Cardiac muscle cell (in vitro differentiated cells and primary cell): Measurements from ENCODE around the gene SPRR3. TPM values are rescaled to one million over a fixed set of nuclear protein-coding genes. Genes with fewer than 3 reads are reported as not detected.

Experiments used
- DNase-seq, 2 donors: peaks; one replicate each; pipeline versions ENCODE4 v3.0.0 to v3.0.0-alpha.2; 2010 to 2017; ENCODE audit warnings: low read depth in 1 of 2, low spot score in 1 of 2
- H3K27ac ChIP-seq: fragments of 200-600 bp; sonication (generic); 2 replicates; pipeline ENCODE4 v1.5.1; 2016
- H3K27me3 ChIP-seq: fragments of 200-600 bp; sonication (generic); 2 replicates; pipeline ENCODE4 v1.6.0; 2016; ENCODE audit warnings: control low read depth
- H3K36me3 ChIP-seq: fragments of 200-600 bp; sonication (generic); 2 replicates; pipeline ENCODE4 v1.5.1; 2016; ENCODE audit warnings: control low read depth
- H3K4me1 ChIP-seq: fragments of 200-600 bp; sonication (generic); 2 replicates; pipeline ENCODE4 v1.8.1; 2017; ENCODE audit warnings: low read depth, mild to moderate bottlenecking, mixed run types
- H3K4me3 ChIP-seq: fragments of 200-600 bp; sonication (generic); 2 replicates; pipeline ENCODE4 v1.5.1; 2016; ENCODE audit warnings: mild to moderate bottlenecking
- H3K9me3 ChIP-seq: fragments of 200-600 bp; sonication (generic); 2 replicates; pipeline ENCODE4 v1.5.1; 2017; ENCODE audit warnings: low read depth, mild to moderate bottlenecking, control low read depth
- CTCF ChIP-seq: IDR thresholded peaks from 2 replicates; pipeline ENCODE4 v1.5.1; 2012; ENCODE audit warnings: low read depth, mild to moderate bottlenecking, low read length
- polyA plus RNA-seq: library from polyadenylated mRNA; unstranded; fragments of >200 nt; fragmentation: Nextera tagmentation; extraction: Ambion mirVana; gene quantifications from 2 replicates; pipeline ENCODE4 v1.2.1, GENCODE V29; 2016
- total RNA-seq: library from RNA; depleted of rRNA; stranded (reverse); fragments of >200 nt; gene quantifications from 2 replicates; pipeline ENCODE4 v1.2.3, GENCODE V29; 2016

SPRR3 gene
- total and polyA plus RNA-seq, 2 experiments from 2014 or later: not detected

DNA sequence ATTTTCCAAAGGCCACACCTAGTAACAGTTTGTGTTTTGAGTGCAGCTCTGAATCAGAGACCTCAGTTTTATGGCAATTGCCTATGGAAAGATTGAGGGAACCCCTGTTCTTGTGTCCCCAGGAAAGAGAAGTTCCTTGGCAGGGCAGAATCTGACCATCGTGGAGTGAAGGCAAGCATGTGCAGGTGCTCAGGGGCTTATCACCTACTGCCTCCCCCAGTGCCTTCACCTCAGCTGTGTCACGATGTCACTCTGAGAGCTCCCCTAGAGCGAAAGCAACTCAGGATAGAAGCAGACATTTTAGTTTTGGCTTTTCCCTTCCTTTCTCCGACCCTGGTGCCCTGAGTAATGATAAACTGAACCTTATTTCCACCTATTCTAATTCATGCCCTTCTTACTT is 19.5 kb upstream of the SPRR3 start:
- Histone ChIP-seq H3K4me3 (no peak overlapping the region), H3K4me1 (no peaks in the 10 kb centered on the region), H3K27me3 (no peaks in the 10 kb centered on the region), H3K36me3 (no peaks in the 10 kb centered on the region), H3K27ac (no peak overlapping the region), H3K9me3 (no peaks in the 10 kb centered on the region)
- TF ChIP-seq CTCF: no peak
- DNase-seq: no peak

DNA sequence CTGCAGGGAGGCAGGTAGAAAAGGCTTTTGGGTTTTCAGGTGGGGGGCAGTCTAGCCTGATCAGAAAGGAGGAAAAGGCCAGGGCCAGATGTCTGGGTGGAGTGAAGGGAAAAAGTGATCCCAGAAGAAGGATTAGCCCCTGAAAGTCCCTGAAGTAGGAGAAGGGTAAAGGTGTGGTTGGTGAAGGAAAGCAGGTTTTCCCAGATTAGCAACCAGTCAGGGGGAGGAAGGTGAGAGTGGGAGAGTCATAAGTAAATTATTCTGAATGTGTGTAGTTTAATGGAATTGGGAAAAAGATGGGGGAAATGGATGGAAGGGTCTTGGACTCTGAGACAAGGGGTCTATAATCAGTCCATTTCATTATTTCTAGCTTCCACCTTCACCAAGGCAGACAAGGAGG is 18.3 kb upstream of the SPRR3 start:
- H3K4me3 ChIP-seq: no peak overlapping the region
- H3K4me1 ChIP-seq: no peaks in the 10 kb centered on the region
- H3K36me3 ChIP-seq: no peaks in the 10 kb centered on the region
- no peak for TF ChIP-seq CTCF
- DNase-seq: no peak
- H3K9me3 ChIP-seq: no peaks in the 10 kb centered on the region
- H3K27ac ChIP-seq: no peak overlapping the region
- no peaks in the 10 kb centered on the region for H3K27me3 ChIP-seq

- H3K36me3 ChIP-seq: no peaks in the 10 kb centered on the region
- no peak for DNase-seq
- H3K27ac ChIP-seq: no peak within 1 kb of the TSS
- no peak within 1 kb of the TSS for H3K4me3 ChIP-seq
- no peaks in the 10 kb centered on the region for H3K27me3 ChIP-seq
- H3K4me1 ChIP-seq: no peaks in the 10 kb centered on the region
- TF ChIP-seq CTCF: no peak
- H3K9me3 ChIP-seq: no peaks in the 10 kb centered on the region
Measured at GRCh38 chr1:152983743-152984142, 17.8 kb upstream of the SPRR3 start, which contains the start of gene SPRR1A. SPRR1A (plus strand) TSS chr1:152984081; CDS start chr1:152985231, 1,150 bp downstream.

DNA sequence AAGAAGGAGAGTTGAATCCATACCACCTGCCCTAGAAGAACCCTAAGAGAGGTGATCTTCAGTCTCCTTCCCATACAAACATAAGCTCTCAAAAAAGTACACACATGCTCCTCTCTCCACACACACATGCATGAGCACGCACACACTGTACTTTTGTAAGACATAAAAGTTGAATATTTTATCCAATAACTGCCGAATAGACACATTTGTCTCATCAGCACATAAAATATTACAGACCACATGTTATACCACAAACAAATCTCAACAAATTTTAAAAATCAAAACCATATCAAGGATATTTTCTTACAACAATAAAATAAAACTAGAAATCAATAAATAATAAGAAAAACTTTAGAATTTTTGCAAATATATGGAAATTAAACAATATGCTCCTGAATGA is 15.0 kb upstream of the SPRR3 start:
- H3K4me1 ChIP-seq: no peaks in the 10 kb centered on the region
- H3K36me3 ChIP-seq: no peaks in the 10 kb centered on the region
- H3K27ac ChIP-seq: no peak overlapping the region
- H3K27me3 ChIP-seq: no peaks in the 10 kb centered on the region
- no peak for TF ChIP-seq CTCF
- no peak for DNase-seq
- no peaks in the 10 kb centered on the region for H3K9me3 ChIP-seq
- H3K4me3 ChIP-seq: no peak overlapping the region

DNA sequence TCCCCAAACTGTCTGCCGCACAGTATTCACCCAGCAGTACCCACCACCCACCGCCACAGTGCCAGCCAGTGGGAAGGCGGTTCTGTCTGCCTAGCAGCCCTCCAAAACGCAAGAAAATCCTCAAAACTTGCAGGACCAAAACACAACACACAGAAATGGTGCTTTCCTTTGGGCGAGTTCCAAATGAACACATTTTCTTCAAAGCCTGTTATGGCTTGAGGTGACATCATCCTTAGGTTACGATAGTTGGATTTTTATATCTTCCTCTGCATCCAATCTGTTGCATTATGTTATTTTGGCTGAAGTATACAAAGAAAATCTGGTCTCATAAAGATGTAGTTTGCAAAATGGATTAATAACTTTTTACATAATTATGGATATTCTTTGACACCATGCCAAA is 8.4 kb upstream of the SPRR3 start:
- no peaks in the 10 kb centered on the region for H3K36me3 ChIP-seq
- no peaks in the 10 kb centered on the region for H3K9me3 ChIP-seq
- no peak overlapping the region for H3K27ac ChIP-seq
- DNase-seq: no peak
- H3K27me3 ChIP-seq: no peaks in the 10 kb centered on the region
- H3K4me1 ChIP-seq: no peaks in the 10 kb centered on the region
- no peak overlapping the region for H3K4me3 ChIP-seq
- no peak for TF ChIP-seq CTCF

- no peak for TF ChIP-seq CTCF
Measured at GRCh38 chr1:152995842-152996241, 5.7 kb upstream of the SPRR3 start.

More at GRCh38 chr1:152995842-152996241, 5.7 kb upstream of the SPRR3 start:
- H3K4me3 ChIP-seq: no peak overlapping the region
- H3K27me3 ChIP-seq: no peaks in the 10 kb centered on the region
- no peak for DNase-seq
- no peaks in the 10 kb centered on the region for H3K9me3 ChIP-seq
- no peaks in the 10 kb centered on the region for H3K4me1 ChIP-seq
- H3K36me3 ChIP-seq: no peaks in the 10 kb centered on the region
- no peak overlapping the region for H3K27ac ChIP-seq
